ENCODE results near the gene GMDS. TPM values are rescaled to one million over a fixed set of nuclear protein-coding genes. Genes with fewer than 3 reads are reported as not detected.

GMDS gene
- total RNA-seq, 1 experiment from 2014 or later, result 35.0 TPM

- no peak for DNase-seq (ENCODE audit: low spot score)
- Mint-ChIP-seq H3K36me3 (no peaks in the 10 kb centered on the region), H3K4me1 (peaks cover 2% of the 10 kb centered on the region), H3K27me3 (ENCODE audit: low read depth) (no peaks in the 10 kb centered on the region), H3K27ac (no peak overlapping the region), H3K9me3 (no peaks in the 10 kb centered on the region), H3K4me3 (no peak overlapping the region)
- CTCF ChIA-PET, result no interaction called here
- ATAC-seq, result no peak
- POLR2A ChIA-PET, result no interaction called here
- TF ChIP-seq USF1 (CRISPR knock-in tag; IDR thresholded peaks at IDR 0.05) (no peak), USF2 (CRISPR knock-in tag; IDR thresholded peaks at IDR 0.05) (no peak), MYBL2 (CRISPR knock-in tag; IDR thresholded peaks at IDR 0.05) (no peak), ERG (CRISPR knock-in tag; IDR thresholded peaks at IDR 0.05) (no peak), TP53 (CRISPR knock-in tag; IDR thresholded peaks at IDR 0.05) (no peak), KAT7 (CRISPR knock-in tag; IDR thresholded peaks at IDR 0.05; ENCODE audit: borderline replicate concordance) (no peak), FOXP4 (CRISPR knock-in tag; IDR thresholded peaks at IDR 0.05) (no peak), AFF4 (CRISPR knock-in tag; IDR thresholded peaks at IDR 0.05; ENCODE audit: borderline replicate concordance) (no peak), ZBTB43 (CRISPR knock-in tag; IDR thresholded peaks at IDR 0.05) (no peak), HMGA2 (CRISPR knock-in tag; IDR thresholded peaks at IDR 0.05) (no peak), NR3C1 (CRISPR knock-in tag; conservative IDR thresholded peaks at IDR 0.05; ENCODE audit: low read depth) (no peak), EMX1 (CRISPR knock-in tag; IDR thresholded peaks at IDR 0.05) (no peak), ZNF396 (CRISPR knock-in tag; IDR thresholded peaks at IDR 0.05; ENCODE audit: borderline replicate concordance) (no peak), CBFB (CRISPR knock-in tag; IDR thresholded peaks at IDR 0.05; ENCODE audit: low read depth) (no peak), ZSCAN18 (CRISPR knock-in tag; IDR thresholded peaks at IDR 0.05) (no peak), ATF3 (CRISPR knock-in tag; conservative IDR thresholded peaks at IDR 0.05) (no peak), PRDM15 (CRISPR knock-in tag; IDR thresholded peaks at IDR 0.05) (no peak), FOXP1 (CRISPR knock-in tag; IDR thresholded peaks at IDR 0.05; ENCODE audit: borderline replicate concordance) (no peak), TEAD4 (CRISPR knock-in tag; IDR thresholded peaks at IDR 0.05) (no peak)
Observed at GRCh38 chr6:1679031-1679687, 566.2 kb downstream of the GMDS start.

Measured in WTC11 (cell line).